ENCODE data around the gene PANX1. TPM values are rescaled to one million over a fixed set of nuclear protein-coding genes. Genes with fewer than 3 reads are reported as not detected.

PANX1 gene
- total RNA-seq, 1 experiment from 2014 or later, result 22.9 TPM

DNA sequence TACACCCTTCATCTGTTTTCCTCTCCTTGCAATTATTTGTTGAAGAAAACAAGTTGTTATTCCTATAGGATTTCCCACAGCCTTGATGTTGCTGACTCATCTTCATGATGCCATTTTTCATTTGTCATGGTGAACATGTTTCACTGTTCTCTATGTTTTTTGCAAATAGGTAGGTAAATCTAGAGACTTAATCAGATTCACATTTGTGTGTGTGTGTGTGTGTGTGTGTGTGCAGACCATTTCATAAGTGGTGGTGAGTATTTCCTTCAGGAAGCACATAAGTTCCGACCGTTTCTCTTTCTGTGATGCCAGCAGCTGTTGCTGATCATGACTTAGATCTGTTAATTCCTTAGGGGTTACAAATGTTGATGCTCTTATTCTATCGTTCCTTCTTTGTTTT is 95.4 kb downstream of the PANX1 start:
- Mint-ChIP-seq H3K4me1 (no peaks in the 10 kb centered on the region), H3K27ac (no peak overlapping the region), H3K36me3 (peaks cover 11% of the 10 kb centered on the region), H3K9me3 (peaks cover 28% of the 10 kb centered on the region), H3K27me3 (ENCODE audit: low read depth) (peaks cover 6% of the 10 kb centered on the region; the same call in 1 of the 2 replicates), H3K4me3 (no peak overlapping the region)
- no peak for TF ChIP-seq ZNF219 (CRISPR knock-in tag; IDR thresholded peaks at IDR 0.05; ENCODE audit: borderline replicate concordance)
- TF ChIP-seq RELA (CRISPR knock-in tag; IDR thresholded peaks at IDR 0.05; ENCODE audit: borderline replicate concordance), result no peak
- no peak for TF ChIP-seq SOX15 (CRISPR knock-in tag; IDR thresholded peaks at IDR 0.05)
- TF ChIP-seq, protein P1, sequence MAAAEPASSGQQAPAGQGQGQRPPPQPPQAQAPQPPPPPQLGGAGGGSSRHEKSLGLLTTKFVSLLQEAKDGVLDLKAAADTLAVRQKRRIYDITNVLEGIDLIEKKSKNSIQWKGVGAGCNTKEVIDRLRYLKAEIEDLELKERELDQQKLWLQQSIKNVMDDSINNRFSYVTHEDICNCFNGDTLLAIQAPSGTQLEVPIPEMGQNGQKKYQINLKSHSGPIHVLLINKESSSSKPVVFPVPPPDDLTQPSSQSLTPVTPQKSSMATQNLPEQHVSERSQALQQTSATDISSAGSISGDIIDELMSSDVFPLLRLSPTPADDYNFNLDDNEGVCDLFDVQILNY (CRISPR knock-in tag; IDR thresholded peaks at IDR 0.05), result no peak
- ChIA-PET POLR2A (no interaction called here), CTCF (interaction anchor here (1.7 kb wide), 1 partner anchor 328 kb away, joined by 5 read pairs; no protein-coding TSS in a partner anchor)
- DNase-seq (ENCODE audit: low spot score), result no peak
- no peak for ATAC-seq

Other genes with a start within 250 kb of the PANX1 start
- 0.07 to 0.13 TPM (median 0.07 TPM) in 3 replicates for gene HEPHL1, start 107.5 kb upstream of the PANX1 start, total RNA-seq (2021)
- gene IZUMO1R, start 175.7 kb downstream of the PANX1 start, total RNA-seq (2021), result not detected in 3 replicates

All from WTC11 (cell line).